NOMO-1 treated with dmso at 0.1 percent for 144 hours (cell line): ENCODE measurements around the gene PHF1.

Experiments
- DNase-seq: peaks from one replicate; lab custom pipeline; 2025; ENCODE audit not compliant: unreplicated experiment; lab: John Stamatoyannopoulos, UW

PHF1 gene

DNA sequence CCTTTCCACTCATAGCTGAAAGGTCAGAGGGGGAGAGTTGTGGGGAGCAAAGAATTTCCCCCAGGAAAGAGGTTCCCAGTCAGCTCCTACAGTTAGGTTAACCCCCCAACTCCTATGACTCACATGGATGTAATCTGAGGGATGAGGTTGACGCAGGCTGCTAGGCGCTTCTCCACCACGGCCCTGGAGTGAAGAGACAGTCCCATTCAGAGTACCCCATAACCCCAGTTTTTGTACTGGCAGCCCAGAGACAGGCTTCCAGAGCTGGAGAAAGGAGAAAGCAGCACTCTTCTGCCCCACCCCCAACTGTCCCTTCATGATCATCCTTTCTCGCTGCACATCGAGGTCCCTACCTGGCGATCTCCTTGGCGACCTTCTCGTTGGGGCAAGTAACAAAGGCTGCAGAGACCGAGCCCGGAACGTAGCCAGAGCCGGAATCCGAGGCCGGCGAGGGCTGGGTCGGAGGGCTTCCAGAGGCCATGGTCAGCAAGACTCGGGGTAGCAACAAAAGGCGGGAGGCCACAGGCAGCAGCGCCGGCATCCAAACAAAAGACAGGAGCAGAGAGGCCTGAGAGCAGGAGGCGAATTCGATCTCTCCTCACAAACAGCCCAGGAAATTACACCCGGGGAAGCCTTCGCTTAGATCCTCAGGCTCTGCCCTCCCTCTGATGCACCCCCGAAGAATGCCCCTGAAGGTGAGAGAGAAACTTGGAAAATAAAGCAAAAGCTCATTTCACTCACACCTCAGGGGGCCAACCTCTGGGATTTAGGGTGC, 6.5 kb downstream of the PHF1 start:
- no peak for DNase-seq

GRCh38 chr6:33417903-33418689, 7.3 kb downstream of the PHF1 start, which contains the start of gene CUTA:
Gene CUTA, minus strand, starts transcription at chr6:33418107. Its CDS starts 107 bp downstream, at chr6:33418000.
- peak; percentile 99 for DNase-seq

DNA sequence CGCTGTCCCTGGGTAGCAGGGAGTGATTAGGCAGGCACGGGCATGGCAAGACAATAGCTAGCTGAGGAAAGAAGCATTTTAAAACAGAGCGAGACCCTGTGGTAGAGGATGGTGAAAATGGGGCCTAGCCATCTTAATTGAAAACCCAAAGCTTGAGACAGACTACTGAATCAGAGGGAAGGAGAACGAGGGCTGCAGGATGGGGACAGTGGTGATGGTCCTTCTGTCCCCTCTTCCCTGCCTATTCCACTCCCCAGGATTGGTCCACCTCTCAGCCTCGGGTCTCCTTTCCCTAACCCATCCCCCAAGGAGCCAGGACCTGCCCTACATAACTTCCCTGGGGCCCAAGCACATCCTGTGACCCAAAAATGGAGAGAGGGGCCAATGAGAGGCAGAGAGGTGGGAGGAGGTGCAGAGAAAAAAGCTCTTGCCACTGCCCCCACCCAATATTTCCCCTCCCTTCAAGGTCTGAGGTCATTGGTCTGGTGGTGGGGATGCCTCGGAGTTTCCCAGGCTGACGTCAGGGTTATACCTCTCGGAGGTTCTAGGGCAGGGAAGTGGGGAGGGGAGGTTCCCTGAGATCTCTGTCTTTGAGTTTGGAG, 8.0 kb downstream of the PHF1 start:
- DNase-seq, result no peak

DNA sequence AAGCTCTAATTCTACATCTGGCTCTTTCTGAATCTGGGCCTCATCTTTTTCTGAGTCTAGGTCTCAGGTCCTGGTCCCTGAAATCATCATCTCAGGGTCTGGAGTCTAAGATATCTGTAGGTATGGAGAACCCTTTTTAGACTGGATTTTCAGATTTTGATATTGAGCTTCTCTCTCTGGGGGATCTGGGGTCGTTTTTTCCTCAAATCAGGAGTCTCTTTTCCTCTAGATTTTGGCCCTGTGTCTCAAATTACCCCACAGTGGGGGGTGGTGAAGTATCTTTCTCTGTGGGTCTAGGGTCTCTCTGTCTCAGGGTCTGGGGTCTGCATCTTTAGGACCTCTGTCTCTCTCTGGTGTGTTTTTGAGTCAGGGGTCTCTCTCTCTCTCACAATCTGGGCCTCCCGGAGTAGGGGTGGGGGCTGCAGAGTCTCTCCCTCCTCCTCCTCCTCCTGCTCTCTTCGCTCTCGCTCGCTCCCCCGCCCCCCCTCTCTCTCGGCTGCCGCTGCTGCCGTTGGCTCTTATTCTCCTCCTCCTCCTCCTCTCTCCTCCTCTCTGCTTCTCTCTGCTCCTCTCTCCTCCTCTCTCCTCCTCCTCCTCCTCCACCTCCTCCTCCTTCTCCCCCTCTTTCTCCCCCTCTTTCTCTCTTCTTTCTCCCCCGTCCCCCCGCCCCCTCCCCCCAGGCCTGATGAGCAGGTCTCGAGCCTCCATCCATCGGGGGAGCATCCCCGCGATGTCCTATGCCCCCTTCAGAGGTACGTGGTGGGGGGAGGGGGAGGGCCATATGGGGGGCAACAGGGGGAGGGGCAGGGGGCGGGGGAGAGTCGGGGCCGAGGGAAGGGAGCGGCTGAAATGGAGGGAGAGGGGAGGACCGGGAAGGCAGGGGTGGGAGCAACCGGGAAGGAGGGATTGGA, 9.0 kb downstream of the PHF1 start, which contains the start of gene SYNGAP1:
SYNGAP1 (plus strand) TSS at position 486 of the 911 bp plus-strand sequence; CDS start at position 686, 200 bp downstream.
- no peak for DNase-seq

- no peak for DNase-seq
Observed at GRCh38 chr6:33420491-33421343, 9.9 kb downstream of the PHF1 start.

GRCh38 chr6:33421344-33421643, 10.5 kb downstream of the PHF1 start:
- DNase-seq, result no peak

DNA sequence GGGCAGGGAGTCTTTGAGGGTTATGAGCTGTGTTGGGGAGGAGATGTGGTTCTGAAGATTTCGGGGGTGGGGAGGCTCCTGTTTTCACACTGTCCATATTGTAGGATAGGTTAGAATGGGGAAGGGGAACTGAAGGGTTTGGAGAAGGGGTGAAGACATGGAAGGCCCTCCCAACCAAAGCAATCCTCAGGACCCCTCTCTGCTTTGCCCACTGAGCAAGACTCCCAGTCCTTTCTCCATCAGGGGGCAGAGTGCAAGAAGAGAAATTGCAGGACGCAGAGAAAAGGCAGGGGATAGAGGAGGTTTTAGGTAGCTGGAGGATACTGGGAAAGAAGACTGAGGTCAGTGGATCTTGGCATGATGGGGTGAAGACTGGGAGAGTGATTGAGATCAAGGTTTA, 13.0 kb downstream of the PHF1 start:
- DNase-seq, result no peak

GRCh38 chr6:33424855-33425667, 14.2 kb downstream of the PHF1 start:
- no peak for DNase-seq

DNA sequence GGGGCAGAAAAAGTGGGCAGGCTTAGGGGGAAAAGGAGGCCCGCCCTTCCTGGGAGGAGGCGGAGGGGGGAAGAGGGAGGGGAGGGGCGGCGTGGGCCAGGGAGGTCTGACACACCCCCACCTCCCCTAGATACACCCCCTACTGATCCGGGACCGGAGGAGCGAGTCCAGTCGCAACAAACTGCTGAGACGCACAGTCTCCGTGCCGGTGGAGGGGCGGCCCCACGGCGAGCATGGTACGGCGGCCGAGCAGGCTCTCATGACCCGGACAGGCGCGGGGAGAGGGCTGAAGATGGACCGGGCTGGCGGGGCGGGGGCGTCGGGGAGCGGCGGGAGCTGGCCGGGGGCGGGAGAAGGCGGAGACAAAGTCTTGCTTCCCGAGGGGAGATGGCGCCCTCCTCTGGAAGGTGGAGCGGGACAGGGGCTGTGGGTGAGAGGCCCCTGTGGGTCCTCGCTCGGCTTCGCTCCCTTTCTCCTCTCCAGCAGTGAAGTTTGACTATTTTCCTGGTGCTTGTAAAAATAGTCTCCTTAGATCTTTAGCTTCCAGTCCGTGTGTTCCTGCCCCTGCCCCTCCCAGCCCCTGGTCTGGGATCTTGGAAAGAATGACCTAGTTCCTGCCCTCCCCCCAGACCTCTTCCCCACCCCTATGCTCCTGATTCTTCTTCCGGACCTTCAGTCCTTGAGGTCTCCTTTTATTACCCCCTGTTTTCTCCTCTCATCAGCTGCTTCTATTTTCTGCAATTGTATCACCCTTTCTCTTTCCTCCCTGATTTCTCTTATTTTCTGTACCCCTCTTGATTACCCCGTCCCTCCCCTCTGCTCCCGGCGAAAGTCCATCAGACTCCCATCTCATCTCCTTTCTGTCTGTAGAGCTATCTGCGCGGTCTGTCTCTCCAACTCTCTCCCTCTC, 15.1 kb downstream of the PHF1 start:
- peak; percentile 80 for DNase-seq

GRCh38 chr6:33426590-33427511, 16.0 kb downstream of the PHF1 start:
- no peak for DNase-seq

DNA sequence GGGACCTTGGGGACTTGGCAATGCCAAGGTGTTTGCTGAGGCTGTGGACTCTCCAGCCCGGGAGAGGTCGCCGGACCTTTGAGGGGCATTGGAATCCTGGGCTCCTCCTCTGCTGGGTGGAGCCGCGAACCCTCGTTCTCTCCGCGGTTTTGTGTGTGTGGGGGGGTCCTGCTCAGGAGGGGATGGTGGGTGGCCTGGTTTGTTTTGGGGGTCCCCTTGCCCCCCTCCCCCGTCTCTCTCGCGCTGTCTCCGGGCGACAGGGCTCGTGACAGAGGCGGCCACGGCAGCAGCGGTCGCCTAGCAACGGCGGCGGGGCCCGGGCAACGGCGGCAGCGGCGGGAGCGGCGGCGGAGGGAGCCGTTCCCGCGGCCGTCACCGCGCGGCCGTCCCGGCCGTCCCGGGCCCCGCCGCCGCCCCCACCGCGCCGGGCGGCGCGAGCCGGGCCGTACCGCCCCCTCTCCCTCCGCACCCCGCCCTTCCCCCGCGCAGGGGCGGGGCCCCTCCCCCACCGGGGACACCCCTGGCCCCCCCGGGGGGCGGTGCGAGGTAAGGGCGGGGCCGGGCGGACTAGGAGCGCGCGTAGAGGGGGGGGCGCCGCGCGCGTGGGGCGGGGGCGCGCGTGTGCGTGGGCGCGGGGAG, 16.9 kb downstream of the PHF1 start:
- DNase-seq, result no peak

DNA sequence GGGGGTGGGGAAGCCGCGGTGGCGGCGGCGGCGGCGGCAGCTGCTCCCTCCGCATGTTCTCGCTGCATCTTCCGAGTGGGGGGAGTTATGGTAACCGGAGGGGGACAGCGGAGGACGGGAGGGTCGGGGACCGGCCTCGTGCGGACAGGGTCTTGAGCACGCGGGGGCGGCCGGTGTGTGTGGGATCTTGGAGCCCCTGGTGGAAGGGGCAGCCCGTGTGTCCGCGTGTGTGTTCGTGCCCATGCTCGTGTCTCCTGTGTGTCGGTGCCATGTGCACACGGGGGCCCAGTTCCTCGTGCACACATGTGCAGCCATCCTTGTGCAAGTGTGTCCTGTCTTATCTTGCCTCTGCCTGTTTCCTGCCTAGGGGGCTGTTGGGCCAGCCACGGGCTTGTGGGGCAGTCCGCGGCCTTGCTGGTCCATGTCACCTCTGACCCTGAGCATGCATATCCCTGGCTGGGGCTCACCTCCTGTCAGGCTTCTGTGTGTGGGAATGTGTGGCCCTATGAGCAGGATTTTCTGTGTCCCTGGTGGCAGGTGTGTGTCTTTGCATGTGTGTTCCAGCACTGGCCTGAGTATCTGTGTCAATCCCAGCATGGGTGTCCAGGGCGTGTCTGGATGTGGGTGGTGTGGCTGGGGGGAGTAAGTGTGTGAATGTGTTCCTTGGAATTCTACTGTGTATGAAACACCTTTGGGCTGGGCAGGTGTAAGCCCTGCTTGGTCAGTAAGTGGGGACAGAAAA, 17.6 kb downstream of the PHF1 start:
- DNase-seq, result no peak

DNA sequence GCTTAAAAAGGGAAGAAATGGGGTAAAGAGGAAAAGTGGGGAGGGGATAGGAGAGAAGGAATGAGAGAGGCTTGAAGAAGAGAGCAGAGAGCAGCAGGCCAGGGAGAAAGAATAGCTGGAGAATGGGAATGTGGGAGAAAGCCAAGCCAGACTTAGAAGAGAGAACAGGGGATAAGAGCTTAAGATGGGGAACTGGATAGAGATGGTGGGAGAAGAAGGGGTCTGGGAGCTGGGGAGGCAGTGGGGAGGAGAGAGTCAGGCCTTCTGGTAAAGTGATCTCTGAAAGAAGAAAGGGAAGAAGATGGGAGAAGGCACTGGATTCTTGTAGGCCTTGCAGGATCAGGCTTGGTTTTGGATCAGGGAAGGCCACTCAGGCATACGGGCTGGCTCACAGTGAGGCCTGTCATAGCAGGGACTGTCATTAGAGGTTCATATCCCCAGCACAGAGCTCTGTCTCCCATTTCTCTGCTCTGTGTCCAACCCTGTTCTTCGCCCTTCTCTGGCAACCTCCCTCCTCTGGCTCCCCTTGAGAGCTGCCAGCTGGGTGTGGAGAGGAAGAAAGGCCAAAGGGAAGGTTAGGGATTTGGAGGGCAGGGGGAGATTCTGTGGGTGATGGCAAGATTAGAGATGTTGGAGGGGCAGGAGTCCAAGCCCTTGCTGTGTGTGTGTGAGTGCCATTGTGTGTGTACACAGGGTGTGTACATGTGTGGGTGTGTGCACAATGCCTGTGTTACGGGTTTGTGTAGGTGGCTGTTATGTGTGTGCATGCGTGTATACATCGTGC, 18.3 kb downstream of the PHF1 start:
- DNase-seq, result no peak

- DNase-seq, result no peak
Observed at GRCh38 chr6:33429750-33430052, 18.9 kb downstream of the PHF1 start.

DNA sequence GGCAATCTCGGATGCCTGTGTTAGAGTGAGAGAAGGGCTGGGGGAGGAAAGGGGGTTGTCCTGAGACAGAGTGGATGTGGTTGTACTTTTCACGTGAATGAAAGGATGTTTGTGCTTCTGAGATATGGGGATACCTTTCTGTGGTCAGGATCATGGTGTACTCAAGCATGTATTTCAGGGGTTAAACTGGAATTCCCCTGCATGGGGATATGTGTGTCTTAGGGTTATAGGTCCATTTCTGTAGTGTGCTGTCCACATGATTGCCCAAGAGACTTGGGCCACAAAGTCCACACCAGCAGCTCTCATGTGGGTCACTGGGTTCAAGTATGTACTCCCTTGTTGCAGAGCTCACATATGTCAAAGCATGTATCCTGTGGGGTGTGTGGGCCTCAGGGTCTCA, 19.5 kb downstream of the PHF1 start:
- no peak for DNase-seq
